Activated gamma-delta T cell treated with anti-CD3 and anti-CD28 coated beads, Interleukin-2, amount 50 U/mL, for 16 hours (primary cell): ENCODE measurements around the gene RNF4.
"Not testable (repeated sequence)": the region's sequence is repeated elsewhere in the genome, so short reads cannot be mapped to it uniquely, and the experiment has no call there.

Experiments used
- DNase-seq: peaks from one replicate; pipeline ENCODE4 v3.0.0-alpha.2; 2020; ENCODE audit warnings: low read depth

The RNF4 gene, protein sequence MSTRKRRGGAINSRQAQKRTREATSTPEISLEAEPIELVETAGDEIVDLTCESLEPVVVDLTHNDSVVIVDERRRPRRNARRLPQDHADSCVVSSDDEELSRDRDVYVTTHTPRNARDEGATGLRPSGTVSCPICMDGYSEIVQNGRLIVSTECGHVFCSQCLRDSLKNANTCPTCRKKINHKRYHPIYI

GRCh38 chr4:2468456-2469191 is at the start of gene RNF4:
TSS of gene RNF4 (plus strand) at chr4:2469106. CDS start at chr4:2490494, 21,388 bp downstream.
- peak; percentile 94 for DNase-seq

DNA sequence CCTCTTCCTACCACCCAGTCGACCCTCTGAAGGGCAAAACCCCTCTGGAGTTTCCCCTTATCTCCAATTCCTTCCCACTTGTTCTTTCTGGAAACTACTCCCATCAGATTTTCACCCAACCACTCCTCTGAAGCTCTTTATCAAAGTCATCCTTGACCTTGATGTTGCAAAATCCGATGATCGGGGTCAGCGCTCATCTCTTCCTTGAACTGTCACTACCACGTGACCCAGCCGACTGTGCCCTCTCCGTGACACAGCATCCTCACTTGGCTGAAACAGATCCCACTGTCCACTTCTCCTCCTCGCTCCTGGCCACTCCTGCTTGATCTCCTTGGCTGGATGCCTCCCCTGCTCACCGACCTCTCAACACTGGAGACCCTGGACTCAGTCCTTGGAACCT is 49.1 kb upstream of the RNF4 start:
- no peak for DNase-seq

DNA sequence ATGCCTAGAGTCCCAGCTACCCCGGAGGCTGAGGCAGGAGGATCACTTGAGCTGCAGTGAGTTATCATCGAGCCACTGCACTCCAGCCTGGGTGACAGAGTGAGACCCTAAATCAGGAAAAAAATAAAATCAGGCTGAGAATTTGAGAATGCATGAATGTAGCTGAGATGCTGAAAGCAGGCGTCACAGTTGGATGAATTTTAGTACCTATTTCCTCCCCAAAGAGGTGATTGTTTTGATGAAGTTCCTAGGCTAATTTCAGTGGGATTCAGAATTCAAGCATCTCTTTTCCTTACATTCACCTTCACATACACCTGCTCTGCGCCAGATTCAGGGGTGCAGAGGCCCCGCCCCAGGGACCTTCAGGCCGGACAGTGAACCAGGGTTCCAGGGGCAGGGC is 47.0 kb upstream of the RNF4 start:
- DNase-seq: no peak

DNA sequence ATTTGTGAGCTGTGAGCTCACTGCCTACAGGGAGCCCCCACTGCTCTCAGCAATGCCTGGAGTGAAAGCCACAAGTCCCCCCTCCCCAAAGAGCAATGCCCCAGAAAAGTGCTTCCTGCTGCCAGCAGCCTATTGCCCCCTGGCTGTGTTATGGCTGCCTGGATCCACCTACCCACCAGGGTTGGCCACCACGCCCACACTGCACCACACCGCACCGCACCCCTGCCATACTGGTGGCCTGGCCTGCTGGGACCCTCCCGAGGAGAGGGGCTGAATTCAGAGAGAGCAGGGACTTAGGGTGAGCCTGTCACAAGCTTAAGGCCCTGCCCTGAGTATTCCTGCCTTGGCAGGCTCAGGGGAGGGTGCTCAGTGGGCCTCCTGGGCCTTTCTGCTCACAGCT is 45.8 kb upstream of the RNF4 start:
- no peak for DNase-seq

DNA sequence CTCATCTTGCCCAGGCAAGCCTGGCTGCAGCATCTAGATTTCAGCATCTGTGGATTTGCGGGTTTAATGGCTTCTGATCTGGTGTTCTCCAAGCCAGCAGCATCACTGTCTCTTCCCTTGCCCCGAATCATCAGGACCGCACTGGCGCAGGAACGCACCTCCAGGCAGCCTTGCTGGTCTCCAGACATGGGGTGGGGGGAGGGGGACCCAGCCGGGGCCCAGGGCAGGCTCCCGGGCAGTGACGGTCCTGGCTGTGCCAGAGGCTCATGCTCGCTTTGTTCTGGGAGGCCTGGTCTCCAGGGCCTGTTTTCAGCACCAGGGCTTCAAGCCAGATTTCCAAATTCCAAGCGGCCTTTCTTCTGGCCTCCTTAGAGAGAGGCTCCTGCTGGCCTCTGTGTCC is 45.2 kb upstream of the RNF4 start:
- DNase-seq: no peak

DNA sequence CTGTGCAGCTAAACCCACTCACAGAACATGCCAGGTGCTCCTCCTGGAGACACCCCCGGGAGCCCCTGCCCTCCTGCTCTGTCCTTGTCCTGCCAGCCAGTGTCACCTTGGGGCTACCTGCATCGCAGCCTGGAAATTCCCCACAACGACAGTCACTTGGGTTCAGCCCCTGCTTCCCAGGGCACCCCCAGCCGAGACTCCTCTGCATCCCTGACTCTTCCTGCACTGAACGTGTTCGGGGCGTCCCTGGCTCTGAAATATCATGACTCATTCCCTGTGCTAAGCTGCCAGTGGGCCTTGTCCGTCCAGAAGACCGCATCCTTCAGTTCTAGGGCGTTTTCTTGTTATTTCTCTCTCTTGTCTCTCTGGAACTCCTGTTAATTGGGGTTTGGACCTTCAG is 44.3 kb upstream of the RNF4 start:
- DNase-seq: no peak

- DNase-seq: no peak
These were observed 43.4 kb upstream of the RNF4 start for GRCh38 chr4:2425386-2426068.

- DNase-seq: no peak
These were observed 42.9 kb upstream of the RNF4 start for GRCh38 chr4:2426069-2426397.

DNA sequence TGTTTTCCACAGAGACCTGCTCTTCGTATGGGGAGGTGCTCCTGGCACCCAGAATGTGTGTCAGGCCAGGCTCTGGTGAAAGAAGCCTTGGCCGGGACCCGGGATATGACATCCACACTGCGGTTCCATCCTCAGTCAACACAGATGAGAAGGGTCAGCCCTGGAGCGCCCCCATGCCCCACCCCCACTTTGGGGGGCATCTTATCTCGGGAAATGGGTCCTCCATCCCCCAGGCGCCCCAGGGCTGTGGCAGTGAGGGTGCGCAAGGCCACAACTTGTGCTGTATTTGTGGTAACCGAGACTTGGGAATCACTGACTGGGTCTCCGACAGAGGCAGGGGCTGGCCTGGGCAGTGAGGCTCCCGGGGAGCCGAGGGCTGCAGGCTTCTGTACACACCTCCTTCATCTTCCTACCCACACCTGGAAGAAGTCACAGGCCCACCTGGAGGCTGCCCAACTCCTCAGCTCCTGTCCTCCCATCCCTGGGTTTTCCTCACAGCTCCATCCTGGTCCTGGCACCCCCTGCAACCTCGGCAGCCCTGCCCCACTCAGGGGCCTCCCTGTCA is 42.1 kb upstream of the RNF4 start:
- no peak for DNase-seq

GRCh38 chr4:2427383-2428334 is 41.2 kb upstream of the RNF4 start:
- DNase-seq: no peak

GRCh38 chr4:2428496-2429213 is 40.3 kb upstream of the RNF4 start:
- DNase-seq: no peak

GRCh38 chr4:2429945-2430757 is 38.8 kb upstream of the RNF4 start:
- DNase-seq: not testable (repeated sequence)

GRCh38 chr4:2432004-2432403 is 36.9 kb upstream of the RNF4 start:
- DNase-seq: no peak

DNA sequence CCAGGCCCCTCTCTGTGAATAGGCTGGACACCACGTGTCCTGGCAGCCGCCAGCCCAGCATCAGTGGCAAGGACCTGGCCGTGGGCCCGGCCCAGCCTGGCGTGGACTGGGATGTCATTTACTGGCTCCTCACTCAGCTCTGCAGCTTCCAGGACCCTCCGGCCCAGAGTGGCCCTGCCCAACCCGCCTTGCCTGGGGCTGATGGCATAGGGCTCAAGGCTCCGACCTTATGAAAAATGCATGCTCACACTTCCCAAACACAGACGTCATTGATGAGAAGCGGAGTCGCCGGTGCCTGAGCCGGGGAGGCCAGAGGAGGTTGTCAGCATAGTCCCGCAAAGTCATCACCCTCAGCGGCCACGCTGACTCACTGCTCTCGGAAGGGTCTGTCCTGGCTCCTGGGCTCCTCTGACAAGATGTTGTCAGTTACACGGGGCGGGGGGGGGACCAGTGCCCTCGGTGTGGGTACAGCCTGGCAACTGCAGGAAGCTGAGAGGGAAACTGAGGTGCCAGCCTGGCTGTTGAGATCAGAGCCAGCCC is 35.8 kb upstream of the RNF4 start:
- no peak for DNase-seq

DNA sequence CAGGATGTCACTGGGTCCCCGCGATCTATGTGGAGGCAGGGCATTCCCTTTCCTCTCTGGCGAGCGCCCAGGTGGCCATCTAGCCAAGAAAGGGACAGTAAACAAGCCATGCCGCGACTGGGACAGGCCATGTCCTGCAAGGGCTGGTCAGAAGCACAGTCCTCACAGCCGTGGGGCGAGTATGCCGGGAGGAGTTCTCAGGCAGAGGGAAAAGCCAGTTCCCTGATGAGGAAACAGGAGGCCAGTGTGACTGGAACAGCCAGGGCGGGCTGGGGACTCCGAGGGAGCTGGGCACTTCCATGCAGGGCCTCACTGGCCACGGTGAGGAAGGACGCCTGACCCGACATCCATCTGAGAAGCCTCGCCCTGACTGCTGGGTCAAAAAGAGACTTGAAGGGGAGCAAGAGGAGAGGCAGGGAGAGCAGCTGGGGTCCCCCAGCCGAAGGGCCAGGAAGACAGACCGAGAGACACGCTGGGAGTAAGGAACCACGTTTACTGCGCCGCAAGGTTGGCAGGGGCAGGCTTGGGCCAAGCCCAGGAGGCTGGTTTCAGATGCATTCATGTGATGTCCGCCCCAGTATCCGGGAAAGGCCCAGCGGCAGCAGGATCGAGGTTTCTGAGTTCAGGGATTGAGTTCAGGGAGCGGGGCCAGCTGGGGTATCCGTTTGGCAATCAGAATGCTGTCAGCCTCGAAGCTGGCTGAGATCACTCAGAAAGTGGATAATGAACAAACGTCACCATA is 35.1 kb upstream of the RNF4 start:
- no peak for DNase-seq

DNA sequence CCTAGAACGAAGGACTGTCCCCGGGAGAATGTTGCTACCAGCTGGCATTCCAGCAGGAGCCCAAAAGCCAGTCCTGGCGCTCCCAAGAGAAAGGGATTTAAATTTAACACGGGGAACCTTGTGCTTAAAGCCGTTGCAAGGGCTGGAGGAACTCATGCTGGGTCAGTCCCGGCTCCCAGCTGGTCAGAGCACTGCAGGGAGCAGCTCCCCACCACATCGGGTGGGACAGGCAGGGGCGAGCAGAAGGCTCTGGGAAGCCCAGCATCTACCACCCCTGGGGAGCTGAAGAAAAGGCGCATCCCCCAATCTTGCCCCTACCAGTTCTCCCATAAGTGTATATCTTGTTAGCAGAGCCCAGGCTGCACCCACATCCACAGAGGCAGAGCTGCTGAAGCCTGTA is 34.5 kb upstream of the RNF4 start:
- no peak for DNase-seq

- DNase-seq: no peak
These were observed 32.6 kb upstream of the RNF4 start for GRCh38 chr4:2436301-2436700.

- no peak for DNase-seq
These were observed 32.0 kb upstream of the RNF4 start for GRCh38 chr4:2436761-2437474.
